Esophagus muscularis mucosa (tissue), 4 donors: ENCODE results near the gene SLAIN1. TPM values are rescaled to one million over a fixed set of nuclear protein-coding genes. Genes with fewer than 3 reads are reported as not detected.

ENCODE experiments used
- DNase-seq: peaks from one replicate; pipeline ENCODE4 v3.0.0-alpha.2; 2017; ENCODE audit errors: extremely low spot score
- H3K27ac ChIP-seq, 4 donors: fragments of 200-600 bp; sonication (generic); replicated peaks in 1 of 4; 1 replicate in 3 of 4; 2 replicates in 1 of 4; pipeline ENCODE4 v1.5.1; 2016 to 2019; ENCODE audit warnings: mild to moderate bottlenecking in 1 of 4
- H3K27me3 ChIP-seq, 4 donors: fragments of 200-600 bp; sonication (generic); one replicate each; pipeline versions ENCODE4 v1.5.1 to v1.6.0; 2016 to 2019
- H3K36me3 ChIP-seq, 4 donors: fragments of 200-600 bp; sonication (generic); one replicate each; pipeline ENCODE4 v1.5.1; 2016 to 2019
- H3K4me1 ChIP-seq, 4 donors: fragments of 200-600 bp; sonication (generic); one replicate each; pipeline ENCODE4 v1.5.1; 2016 to 2019
- H3K4me3 ChIP-seq, 4 donors: fragments of 200-600 bp; sonication (generic); 1 replicate in 2 of 4; 2 replicates in 2 of 4; pipeline ENCODE4 v1.5.1; 2016 to 2019; ENCODE audit warnings: mild to moderate bottlenecking in 4 of 4, moderate library complexity in 1 of 4
- H3K9me3 ChIP-seq, 4 donors: fragments of 200-600 bp; sonication (generic); 1 replicate in 3 of 4; 2 replicates in 1 of 4; pipeline ENCODE4 v1.5.1; 2016 to 2019
- CTCF ChIP-seq, 3 experiments: fragments of 200-600 bp in 2 of 3; fragments of 450-650 bp in 1 of 3; sonication (generic) in 2 of 3; IDR thresholded peaks; one replicate each; pipeline ENCODE4 v1.5.1; 2017 to 2019; ENCODE audit warnings: antibody characterized with exemption in 3 of 3, mild to moderate bottlenecking in 2 of 3, moderate library complexity in 1 of 3
- EP300 ChIP-seq: sonication (generic); formaldehyde crosslinking; IDR thresholded peaks from one replicate; pipeline ENCODE4 v1.6.1; 2017; ENCODE audit warnings: antibody characterized with exemption
- POLR2A ChIP-seq: fragments of 450-650 bp; IDR thresholded peaks from one replicate; pipeline ENCODE4 v1.6.1; 2017; ENCODE audit warnings: antibody characterized with exemption, moderate library complexity, mild to moderate bottlenecking, low read depth
- POLR2AphosphoS5 ChIP-seq, 2 donors: sonication (generic); formaldehyde crosslinking; IDR thresholded peaks; one replicate each; pipeline ENCODE4 v1.6.1; 2017; ENCODE audit warnings: antibody characterized with exemption in 2 of 2
- WGBS: methylation state at CpG from one replicate; pipeline ENCODE4 v1.1.5; 2018; 5-methylcytosine and 5-hydroxymethylcytosine counted together
- intact Hi-C: fragments of 100-400 bp; cut with DNase I; formaldehyde crosslinking; loops from one replicate; pipeline ENCODE4 v1.15.1; 2023
- total RNA-seq, 4 donors: library from RNA; depleted of rRNA; stranded (reverse); fragments of >200 nt; gene quantifications; one replicate each; pipeline versions ENCODE4 v1.1.0 to v1.2.1, GENCODE V29; 2016

SLAIN1 gene
- total RNA-seq, 4 donors from 2014 or later, result 7.1 to 12.3 (median 9.7) TPM

DNA sequence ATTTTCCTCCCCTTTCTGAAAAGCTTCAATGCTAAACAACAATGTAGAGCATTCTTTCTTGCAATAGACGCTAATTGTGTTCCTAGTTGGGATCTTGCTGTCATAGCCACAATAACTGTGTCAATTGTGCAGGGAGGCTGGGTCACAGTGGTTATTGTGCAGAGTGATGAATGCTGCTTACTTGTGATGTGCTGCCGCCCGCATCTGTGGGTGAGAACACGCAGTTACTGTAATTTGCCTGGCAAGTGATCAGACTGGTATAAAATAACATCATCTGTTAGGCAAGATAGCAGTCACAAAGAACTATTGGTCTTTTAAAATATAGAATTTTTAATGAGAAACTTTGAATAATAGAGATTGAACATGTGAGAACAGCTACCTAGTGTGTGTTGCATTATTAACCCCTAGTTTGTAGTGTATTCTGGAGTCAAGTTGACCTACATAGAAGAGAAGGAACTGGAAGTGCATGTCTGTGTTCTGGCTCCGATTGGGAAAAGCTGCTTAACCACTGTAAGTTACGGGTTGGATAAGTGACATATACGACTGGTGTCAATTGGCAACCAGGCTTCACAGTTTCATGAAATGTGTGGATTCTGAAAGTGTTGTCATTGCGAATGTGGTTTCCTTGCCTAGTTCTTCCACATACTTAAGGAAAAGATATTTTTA is 43.6 kb downstream of the SLAIN1 start:
- TF ChIP-seq POLR2AphosphoS5 (IDR thresholded peaks at IDR 0.05) (no peak), CTCF (IDR thresholded peaks at IDR 0.05) (no peak), POLR2A (no peak), EP300 (no peak)

GRCh38 chr13:77741597-77741972 is 44.1 kb downstream of the SLAIN1 start:
- 90% methylated on average over 1 of the region's 1 CpG for WGBS
- no peak overlapping the region for H3K27ac ChIP-seq

More for the DNA sequence above, 43.6 kb downstream of the SLAIN1 start:
- no peaks in the 10 kb centered on the region for H3K9me3 ChIP-seq
- H3K36me3 ChIP-seq, result peaks cover 0 to 12% (median 0%) of the 10 kb centered on the region in 4 donors
- no peak overlapping the region for H3K4me3 ChIP-seq
- WGBS, result 91% methylated on average over 8 of the region's 8 CpGs
- no peaks in the 10 kb centered on the region for H3K4me1 ChIP-seq
- intact Hi-C loops, result no loop called here
- no peak for DNase-seq
- no peak overlapping the region for H3K27ac ChIP-seq
- no peaks in the 10 kb centered on the region for H3K27me3 ChIP-seq

GRCh38 chr13:77742801-77743200 is 45.3 kb downstream of the SLAIN1 start:
- WGBS, result 96% methylated on average over 2 of the region's 2 CpGs
- intact Hi-C loops, result no loop called here
- Histone ChIP-seq H3K27me3 (no peaks in the 10 kb centered on the region), H3K27ac (no peak overlapping the region), H3K9me3 (no peaks in the 10 kb centered on the region), H3K4me1 (no peaks in the 10 kb centered on the region), H3K4me3 (no peak overlapping the region), H3K36me3 (peaks cover 0 to 24% (median 0%) of the 10 kb centered on the region in 4 donors)
- no peak for TF ChIP-seq POLR2A
- no peak for TF ChIP-seq CTCF (IDR thresholded peaks at IDR 0.05)
- TF ChIP-seq POLR2AphosphoS5 (IDR thresholded peaks at IDR 0.05), result no peak
- TF ChIP-seq EP300, result no peak
- no peak for DNase-seq

More at GRCh38 chr13:77741597-77741972, 44.1 kb downstream of the SLAIN1 start:
- no peak for TF ChIP-seq POLR2A
- TF ChIP-seq EP300, result no peak
- no peak for TF ChIP-seq CTCF (IDR thresholded peaks at IDR 0.05)
- TF ChIP-seq POLR2AphosphoS5 (IDR thresholded peaks at IDR 0.05), result no peak
- Histone ChIP-seq H3K4me3 (no peak overlapping the region), H3K9me3 (no peaks in the 10 kb centered on the region), H3K4me1 (no peaks in the 10 kb centered on the region), H3K36me3 (peaks cover 0 to 14% (median 0%) of the 10 kb centered on the region in 4 donors), H3K27me3 (no peaks in the 10 kb centered on the region)
- no peak for DNase-seq
- intact Hi-C loops, result no loop called here

GRCh38 chr13:77745784-77746183 is 48.3 kb downstream of the SLAIN1 start:
- Histone ChIP-seq H3K4me3 (no peak overlapping the region), H3K27me3 (no peaks in the 10 kb centered on the region), H3K9me3 (no peaks in the 10 kb centered on the region), H3K4me1 (peaks cover 0 to 5% (median 0%) of the 10 kb centered on the region in 4 donors), H3K27ac (no peak overlapping the region), H3K36me3 (peaks cover 0 to 24% (median 0%) of the 10 kb centered on the region in 4 donors)
- intact Hi-C loops, result no loop called here
- TF ChIP-seq EP300, result no peak
- no peak for TF ChIP-seq POLR2A
- TF ChIP-seq CTCF (IDR thresholded peaks at IDR 0.05), result no peak
- no peak for TF ChIP-seq POLR2AphosphoS5 (IDR thresholded peaks at IDR 0.05)
- no peak for DNase-seq
- 91% methylated on average over 1 of the region's 1 CpG for WGBS
